K562 (cell line): Measurements from ENCODE around the gene IPO9. TPM values are rescaled to one million over a fixed set of nuclear protein-coding genes. Genes with fewer than 3 reads are reported as not detected.

Experiments
- CBX3 ChIP-seq, 2 experiments: IDR thresholded peaks; 1 replicate in 1 of 2; 2 replicates in 1 of 2; pipeline ENCODE4 v1.6.1; 2012; ENCODE audit warnings: inconsistent platforms in 2 of 2, low read length in 2 of 2, borderline replicate concordance in 1 of 2, control low read depth in 1 of 2
- CHD1 ChIP-seq: fragments of 200-600 bp; sonication (generic); IDR thresholded peaks from one replicate; pipeline ENCODE4 v1.6.1; 2012; ENCODE audit warnings: mild to moderate bottlenecking, moderate library complexity, low read length, inconsistent platforms
- CHD2 ChIP-seq: IDR thresholded peaks from 2 replicates; pipeline ENCODE4 v1.6.1; 2011; ENCODE audit warnings: low read depth, low read length
- CLOCK ChIP-seq: fragments of 250-450 bp; sonication (Bioruptor Pico); IDR thresholded peaks from 2 replicates; pipeline ENCODE4 v1.4.0; 2020; ENCODE audit warnings: mild to moderate bottlenecking, moderate library complexity, borderline replicate concordance
- ELK1 ChIP-seq: sonication (generic); formaldehyde crosslinking; IDR thresholded peaks from 2 replicates; pipeline ENCODE4 v1.8.1; 2022; ENCODE audit warnings: missing genetic modification reagents
- IRF1 ChIP-seq: sonication (generic); formaldehyde crosslinking; IDR thresholded peaks from 2 replicates; pipeline ENCODE4 v1.8.0; 2022; ENCODE audit warnings: missing genetic modification reagents, mild to moderate bottlenecking, borderline replicate concordance
- KLF10 ChIP-seq: fragments of 250-450 bp; sonication (Bioruptor Pico); IDR thresholded peaks from 2 replicates; pipeline ENCODE4 v1.6.1; 2021; ENCODE audit warnings: matching md5 sums
- MTA1 ChIP-seq: fragments of 450-650 bp; IDR thresholded peaks from 2 replicates; pipeline ENCODE4 v1.6.1; 2017; ENCODE audit warnings: borderline replicate concordance
- NELFE ChIP-seq: IDR thresholded peaks from 2 replicates; pipeline ENCODE4 v1.6.1; 2011; ENCODE audit warnings: mild to moderate bottlenecking; ENCODE audit not compliant: insufficient read depth, insufficient read length
- POLR2AphosphoS5 ChIP-seq: IDR thresholded peaks from 2 replicates; pipeline ENCODE4 v1.6.1; 2011; ENCODE audit warnings: mild to moderate bottlenecking, low read depth, low read length, moderate library complexity; ENCODE audit not compliant: control insufficient read depth, insufficient read depth
- POLR2B ChIP-seq: fragments of 450-650 bp; IDR thresholded peaks from 2 replicates; pipeline ENCODE4 v1.6.1; 2018; ENCODE audit warnings: low read depth; ENCODE audit not compliant: partially characterized antibody
- RAD51 ChIP-seq: fragments of 450-650 bp; IDR thresholded peaks from 2 replicates; pipeline ENCODE4 v1.7.1; 2016; ENCODE audit warnings: low read depth, mild to moderate bottlenecking, borderline replicate concordance
- TCF7L2 ChIP-seq: fragments of 150-350 bp; IDR thresholded peaks from 2 replicates; pipeline ENCODE4 v1.6.1; 2016; ENCODE audit warnings: low read depth, mild to moderate bottlenecking, low read length, moderate library complexity
- TFAP4 ChIP-seq: sonication (generic); formaldehyde crosslinking; IDR thresholded peaks from 2 replicates; pipeline ENCODE4 v1.8.0; 2022; ENCODE audit warnings: missing genetic modification reagents, mild to moderate bottlenecking, moderate library complexity, borderline replicate concordance
- USF1 ChIP-seq: sonication (generic); formaldehyde crosslinking; IDR thresholded peaks from 2 replicates; pipeline ENCODE4 v1.9.0; 2022; ENCODE audit warnings: mild to moderate bottlenecking, missing genetic modification reagents
- ZBTB7A ChIP-seq: IDR thresholded peaks from 2 replicates; pipeline ENCODE4 v1.6.1; 2011; ENCODE audit warnings: low read depth, mild to moderate bottlenecking, low read length, moderate library complexity, borderline replicate concordance; ENCODE audit not compliant: control insufficient read depth
- ZNF134 ChIP-seq: fragments of 250-450 bp; sonication (Bioruptor Pico); conservative IDR thresholded peaks from 2 replicates; pipeline ENCODE4 v1.4.0; 2020
- ZNF24 ChIP-seq: fragments of 450-650 bp; IDR thresholded peaks from 2 replicates; pipeline ENCODE4 v1.6.1; 2016
- ZNF717 ChIP-seq: fragments of 250-450 bp; sonication (Bioruptor Pico); IDR thresholded peaks from 2 replicates; pipeline ENCODE4 v1.5.0; 2021
- ZNF79 ChIP-seq: fragments of 250-450 bp; sonication (Bioruptor Pico); IDR thresholded peaks from 2 replicates; pipeline ENCODE4 v1.4.0; 2020; ENCODE audit warnings: low read depth, mild to moderate bottlenecking, moderate library complexity
- polyA plus RNA-seq, 8 experiments: library from polyadenylated mRNA; depleted of rRNA in 4 of 8; stranded (reverse) in 5 of 8; unstranded in 3 of 8; fragments of >200 nt; fragmentation: Nextera tagmentation in 2 of 8; fragmentation: Illumina TruSeq in 1 of 8; extraction: Ambion mirVana in 2 of 8; extraction: Trizol in 1 of 8; gene quantifications; 2 replicates each; pipeline versions ENCODE4 v1.2.1 to v1.2.3, GENCODE V29; 2011 to 2014; ENCODE audit warnings: inconsistent platforms in 1 of 8, missing spikeins in 1 of 8
- total RNA-seq, 7 experiments: library from RNA; depleted of rRNA in 6 of 7; stranded (reverse); fragments of >200 nt in 6 of 7; fragmentation: Illumina TruSeq in 2 of 7; extraction: Trizol in 2 of 7; gene quantifications; 2 replicates each; pipeline versions ENCODE4 v1.2.1 to v1.2.3, GENCODE V29; 2011 to 2021; ENCODE audit warnings: low replicate concordance in 1 of 7

The IPO9 gene
- total and polyA plus RNA-seq, 9 of the 15 experiments (the other 6 are each of a cell fraction or from before 2014, with no cell fraction given) = 27.9 to 78.6 (median 43.9) TPM

- TF ChIP-seq CLOCK (no peak), MTA1 (no peak), POLR2B (peak; percentile 94), ZNF134 (CRISPR knock-in tag) (no peak), ZNF24 (no peak; the same call in 1 of the 2 replicates), RAD51 (no peak; the same call in 1 of the 2 replicates), ELK1 (CRISPR knock-in tag) (no peak), NELFE (no peak), CHD2 (no peak), ZBTB7A (peak; percentile 76; the same call in 1 of the 2 replicates), ZNF717 (CRISPR knock-in tag) (no peak), TFAP4 (CRISPR knock-in tag) (peak; percentile 90), USF1 (CRISPR knock-in tag) (0 out of 2 replicates have a peak, but pooled peaks have one; percentile 21), KLF10 (CRISPR knock-in tag) (no peak), ZNF79 (CRISPR knock-in tag) (no peak), CHD1 (peak; percentile 86), IRF1 (CRISPR knock-in tag) (no peak), POLR2AphosphoS5 (peak; percentile 87), TCF7L2 (no peak), CBX3 (IDR thresholded peaks at IDR 0.05; ENCODE audit: borderline replicate concordance in 1 of 2, low read length in 2 of 2) (peak in 1 of 2 experiments; percentile 77; a peak in 2 of 3 replicates)
Observed at GRCh38 chr1:201828820-201829774, at the start of gene IPO9 (continued).
